ENCODE data around the gene SLC25A1. TPM values are rescaled to one million over a fixed set of nuclear protein-coding genes. Genes with fewer than 3 reads are reported as not detected.

SLC25A1 gene
- polyA plus RNA-seq, 2 of the 4 experiments (the other 2 are of a cell fraction) = 11.4 to 60.1 TPM

- CTCF ChIA-PET = no interaction called here
- Histone ChIP-seq H3K9me3 (no peaks in the 10 kb centered on the region), H3K27ac (no peak overlapping the region), H3K4me1 (no peaks in the 10 kb centered on the region), H3K4me3 (no peak overlapping the region), H3K4me2 (no peak overlapping the region)
- FAIRE-seq = no peak
- DNase-seq (ENCODE audit: low read depth in 1 of 2, low spot score in 1 of 2) = no peak
- POLR2A ChIA-PET = no interaction called here
- WGBS (ENCODE audit: missing lambda C conversion rate) = 72% methylated on average over 7 of the region's 10 CpGs
- TF ChIP-seq MAZ (IDR thresholded peaks at IDR 0.05; ENCODE audit: borderline replicate concordance, low read depth, low read length) = no peak
- no peak for TF ChIP-seq HOXB13 (CRISPR knock-in tag; IDR thresholded peaks at IDR 0.05; ENCODE audit: low read depth)
- TF ChIP-seq PHF8 (IDR thresholded peaks at IDR 0.05; ENCODE audit: borderline replicate concordance, low read depth) = no peak
- no peak for TF ChIP-seq SMC3 (IDR thresholded peaks at IDR 0.05)
- no peak for TF ChIP-seq JUN (IDR thresholded peaks at IDR 0.05)
- TF ChIP-seq CTCF (IDR thresholded peaks at IDR 0.05) = no peak
- TF ChIP-seq, protein P1, sequence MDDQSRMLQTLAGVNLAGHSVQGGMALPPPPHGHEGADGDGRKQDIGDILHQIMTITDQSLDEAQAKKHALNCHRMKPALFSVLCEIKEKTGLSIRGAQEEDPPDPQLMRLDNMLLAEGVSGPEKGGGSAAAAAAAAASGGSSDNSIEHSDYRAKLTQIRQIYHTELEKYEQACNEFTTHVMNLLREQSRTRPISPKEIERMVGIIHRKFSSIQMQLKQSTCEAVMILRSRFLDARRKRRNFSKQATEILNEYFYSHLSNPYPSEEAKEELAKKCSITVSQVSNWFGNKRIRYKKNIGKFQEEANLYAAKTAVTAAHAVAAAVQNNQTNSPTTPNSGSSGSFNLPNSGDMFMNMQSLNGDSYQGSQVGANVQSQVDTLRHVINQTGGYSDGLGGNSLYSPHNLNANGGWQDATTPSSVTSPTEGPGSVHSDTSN (IDR thresholded peaks at IDR 0.05) = no peak
- no peak for TF ChIP-seq HES2 (IDR thresholded peaks at IDR 0.05)
- no peak for TF ChIP-seq CBX8 (IDR thresholded peaks at IDR 0.05)
- TF ChIP-seq JUNB (IDR thresholded peaks at IDR 0.05) = no peak
- no peak for ATAC-seq
Observed at GRCh38 chr22:19151329-19152191, 27.0 kb downstream of the SLC25A1 start.

GRCh38 chr22:19150482-19151328 lies 27.8 kb downstream of the SLC25A1 start:
- ChIA-PET POLR2A (no interaction called here), CTCF (no interaction called here)
- Histone ChIP-seq H3K4me1 (no peaks in the 10 kb centered on the region), H3K4me3 (no peak overlapping the region), H3K27ac (no peak overlapping the region), H3K4me2 (no peak overlapping the region), H3K9me3 (no peaks in the 10 kb centered on the region)
- TF ChIP-seq HOXA7 (CRISPR knock-in tag; IDR thresholded peaks at IDR 0.05) (no peak), HOXB5 (CRISPR knock-in tag; IDR thresholded peaks at IDR 0.05) (no peak), ZFP36 (IDR thresholded peaks at IDR 0.05; ENCODE audit: borderline replicate concordance, partially characterized antibody) (no peak), ELK1 (IDR thresholded peaks at IDR 0.05; ENCODE audit: low read depth, low read length) (no peak), RAD21 (conservative IDR thresholded peaks at IDR 0.05 in 1 of 2, IDR thresholded peaks at IDR 0.05 in 1 of 2) (no peak), FOXS1 (CRISPR knock-in tag; IDR thresholded peaks at IDR 0.05) (no peak), RCOR1 (IDR thresholded peaks at IDR 0.05; ENCODE audit: low read depth, low read length) (no peak), CEBPB (IDR thresholded peaks at IDR 0.05) (no peak), CHD4 (IDR thresholded peaks at IDR 0.05; ENCODE audit: borderline replicate concordance) (no peak)
- no peak for ATAC-seq
- FAIRE-seq = no peak
- WGBS (ENCODE audit: missing lambda C conversion rate) = 55% methylated on average over 16 of the region's 68 CpGs
- DNase-seq (ENCODE audit: low read depth in 1 of 2, low spot score in 1 of 2) = no peak

All from A549 (cell line).